Endothelial cell of umbilical vein (primary cell): ENCODE results near the gene HNRNPLL. TPM values are rescaled to one million over a fixed set of nuclear protein-coding genes. Genes with fewer than 3 reads are reported as not detected.

Experiments
- BruUV-seq: library from RNA; stranded (reverse); fragments of 400-500 nt; replicated peaks from 2 replicates; lab custom pipeline; 2021; lab: Mats Ljungman, UMichigan
- CTCF ChIA-PET: fragments of 300-600, 350-600 bp; sonication (Branson Sonifier 250); formaldehyde crosslinking; loops from one replicate; lab custom pipeline; 2021; ENCODE audit warnings: antibody characterized with exemption, inconsistent platforms; lab: Charles Lee
- POLR2A ChIA-PET: fragments of 300-600, 350-600 bp; sonication (Branson Sonifier 250); formaldehyde crosslinking; loops from one replicate; lab custom pipeline; 2021; ENCODE audit warnings: antibody characterized with exemption, inconsistent platforms; lab: Charles Lee
- DNase-seq: peaks from one replicate; pipeline ENCODE4 v3.0.0-alpha.2; 2011; ENCODE audit warnings: low read depth, low spot score
- FAIRE-seq: peaks from 2 replicates; lab custom pipeline; 2011; peaks lifted over from hg19 to GRCh38; lab: Jason Lieb, UNC
- H2AFZ ChIP-seq: 2 replicates; pipeline ENCODE4 v1.6.0; 2012; ENCODE audit warnings: low read depth, low read length, control low read depth, inconsistent platforms
- H3K27ac ChIP-seq: 2 replicates; pipeline ENCODE4 v1.5.1; 2011; ENCODE audit warnings: low read depth, mild to moderate bottlenecking, control low read depth, low read length, moderate library complexity; ENCODE audit not compliant: insufficient read depth
- H3K27me3 ChIP-seq, 2 experiments: 2 replicates each; pipeline versions ENCODE4 v1.6.0 to v1.6.1; 2011; ENCODE audit warnings: low read length in 2 of 2, mixed read lengths in 1 of 2; ENCODE audit not compliant: control insufficient read depth in 2 of 2, insufficient read depth in 2 of 2
- H3K36me3 ChIP-seq, 2 experiments: 2 replicates in 1 of 2; 3 replicates in 1 of 2; pipeline ENCODE4 v1.5.1; 2011; ENCODE audit warnings: low read length in 2 of 2, mild to moderate bottlenecking in 1 of 2, moderate library complexity in 1 of 2; ENCODE audit not compliant: control insufficient read depth in 2 of 2, insufficient read depth in 2 of 2; ENCODE audit errors: extremely low read depth in 1 of 2
- H3K4me1 ChIP-seq: 3 replicates; pipeline ENCODE4 v1.5.1; 2011; ENCODE audit warnings: mild to moderate bottlenecking, low read length; ENCODE audit not compliant: control insufficient read depth, insufficient read depth; ENCODE audit errors: extremely low read depth
- H3K4me2 ChIP-seq: 2 replicates; pipeline ENCODE4 v1.6.1; 2011; ENCODE audit warnings: low read length, control low read depth, mixed read lengths; ENCODE audit not compliant: insufficient read depth
- H3K4me3 ChIP-seq, 3 experiments: fragments of 200-600 bp in 1 of 3; sonication (generic), shearing (Covaris generic) in 1 of 3; replicated peaks in 1 of 3; 2 replicates each; pipeline ENCODE4 v1.5.1; 2011 to 2016; ENCODE audit warnings: control low read depth in 3 of 3, low read length in 3 of 3, mild to moderate bottlenecking in 2 of 3, inconsistent platforms in 1 of 3, low read depth in 1 of 3, moderate library complexity in 1 of 3; ENCODE audit not compliant: insufficient read depth in 1 of 3
- H3K79me2 ChIP-seq: 2 replicates; pipeline ENCODE4 v1.6.0; 2012; ENCODE audit warnings: low read length, inconsistent platforms; ENCODE audit not compliant: control insufficient read depth, insufficient read depth
- H3K9ac ChIP-seq: replicated peaks from 2 replicates; pipeline ENCODE3; 2011; ENCODE audit warnings: low read length, control low read depth; ENCODE audit not compliant: insufficient read depth; ENCODE audit errors: extremely low read depth
- H3K9me1 ChIP-seq: replicated peaks from 3 replicates; pipeline ENCODE4 v1.6.0; 2011; ENCODE audit warnings: mild to moderate bottlenecking, low read length; ENCODE audit not compliant: control insufficient read depth, insufficient read depth; ENCODE audit errors: extremely low read depth
- H3K9me3 ChIP-seq: replicated peaks from 2 replicates; pipeline ENCODE4 v1.5.1; 2012; ENCODE audit warnings: low read length, inconsistent platforms; ENCODE audit not compliant: control insufficient read depth, insufficient read depth
- H4K20me1 ChIP-seq: replicated peaks from 2 replicates; pipeline ENCODE3; 2011; ENCODE audit warnings: mild to moderate bottlenecking, low read length; ENCODE audit not compliant: control insufficient read depth, insufficient read depth; ENCODE audit errors: extremely low read depth
- EZH2 ChIP-seq: IDR thresholded peaks from 2 replicates; pipeline ENCODE4 v1.6.1; 2012; ENCODE audit warnings: borderline replicate concordance, low read depth, mild to moderate bottlenecking, moderate library complexity, low read length, inconsistent platforms; ENCODE audit not compliant: severe bottlenecking
- FOS ChIP-seq: IDR thresholded peaks from 2 replicates; pipeline ENCODE4 v1.6.1; 2011; ENCODE audit warnings: mild to moderate bottlenecking, low read length, moderate library complexity, borderline replicate concordance; ENCODE audit not compliant: insufficient read depth
- GATA2 ChIP-seq: IDR thresholded peaks from 2 replicates; pipeline ENCODE4 v1.7.0; 2011; ENCODE audit warnings: low read depth, mild to moderate bottlenecking, moderate library complexity, mixed read lengths, low read length; ENCODE audit not compliant: insufficient read length, insufficient read depth
- JUN ChIP-seq: IDR thresholded peaks from 2 replicates; pipeline ENCODE4 v1.6.1; 2011; ENCODE audit warnings: borderline replicate concordance, low read depth; ENCODE audit not compliant: insufficient read length, insufficient read depth
- MYC ChIP-seq: IDR thresholded peaks from one replicate; pipeline ENCODE4 v1.6.1; 2011; ENCODE audit warnings: mild to moderate bottlenecking, low read depth, low read length
- POLR2AphosphoS5 ChIP-seq: IDR thresholded peaks from 2 replicates; pipeline ENCODE4 v1.6.1; 2012; ENCODE audit warnings: low read depth, mild to moderate bottlenecking, control low read depth, low read length, moderate library complexity; ENCODE audit not compliant: insufficient read depth
- dilution Hi-C: fragments of 300-500 bp; cut with MboI; formaldehyde crosslinking; loops from one replicate; pipeline ENCODE4 v1.15.0; 2019; ENCODE audit warnings: low sequenced_read_pairs; ENCODE audit not compliant: extremely low pct_ligation_motif_present
- intact Hi-C: fragments of 100-400 bp; cut with micrococcal nuclease; formaldehyde crosslinking; loops from one replicate; pipeline ENCODE4 v1.10.0; 2022
- polyA plus RNA-seq, 4 experiments: library from polyadenylated mRNA; depleted of rRNA in 3 of 4; stranded (reverse) in 3 of 4; unstranded in 1 of 4; fragments of >200 nt; gene quantifications; 2 replicates each; pipeline versions ENCODE4 v1.2.1 to v1.2.3, GENCODE V29; 2011 to 2012; ENCODE audit warnings: missing spikeins in 1 of 4
- total RNA-seq: library from RNA; stranded (reverse); gene quantifications from 2 replicates; pipeline ENCODE4 v1.2.3, GENCODE V29; 2021
- TF ChIP-seq, protein P1 (sequence below): IDR thresholded peaks from 2 replicates; pipeline ENCODE4 v1.6.1; 2011; ENCODE audit not compliant: insufficient read depth, insufficient read length

The HNRNPLL gene
- total and polyA plus RNA-seq, 2 donors (not counting 3 experiments of a cell fraction or from before 2014, with no cell fraction given) = 19.8 to 56.2 TPM

DNA sequence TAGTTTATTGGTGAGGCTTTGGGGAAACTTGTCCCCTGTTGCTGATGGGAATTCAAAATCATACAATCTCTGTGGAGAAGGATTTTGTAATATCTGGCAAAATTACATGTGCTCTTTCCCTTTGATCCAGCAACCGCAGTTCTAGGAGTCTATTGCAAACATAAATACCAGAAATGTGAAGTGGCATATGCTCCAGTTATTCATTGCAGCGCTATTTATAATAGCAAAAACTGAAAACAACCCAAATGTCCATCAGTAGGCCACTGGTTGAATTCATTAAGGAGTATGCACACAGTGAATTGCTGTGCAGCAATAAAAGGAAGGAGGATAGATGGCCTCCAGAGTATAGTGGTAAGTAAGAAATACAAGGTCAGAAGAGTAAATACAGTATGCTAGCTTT, 76.5 kb downstream of the HNRNPLL start:
- Histone ChIP-seq H2AFZ (no peak overlapping the region), H3K9me3 (no peaks in the 10 kb centered on the region), H3K4me2 (no peak overlapping the region), H3K27me3 (peaks cover 5 to 10% of the 10 kb centered on the region in 2 experiments), H3K36me3 (no peaks in the 10 kb centered on the region), H4K20me1 (no peaks in the 10 kb centered on the region), H3K9ac (no peak overlapping the region), H3K79me2 (no peaks in the 10 kb centered on the region), H3K4me3 (no peak overlapping the region), H3K27ac (no peak overlapping the region), H3K9me1 (no peaks in the 10 kb centered on the region), H3K4me1 (no peaks in the 10 kb centered on the region)
- intact Hi-C loops = no loop called here
- no peak for DNase-seq
- ChIA-PET CTCF (interaction anchor here (0.7 to 1.5 kb wide), 3 partner anchors 9 to 209 kb away, joined by 3 to 4 read pairs (median 4); no protein-coding TSS in a partner anchor), POLR2A (no interaction called here)
- no peak for FAIRE-seq
- BruUV-seq = no TSS peak
- TF ChIP-seq MYC (no peak), GATA2 (no peak)
- dilution Hi-C loops = no loop called here

DNA sequence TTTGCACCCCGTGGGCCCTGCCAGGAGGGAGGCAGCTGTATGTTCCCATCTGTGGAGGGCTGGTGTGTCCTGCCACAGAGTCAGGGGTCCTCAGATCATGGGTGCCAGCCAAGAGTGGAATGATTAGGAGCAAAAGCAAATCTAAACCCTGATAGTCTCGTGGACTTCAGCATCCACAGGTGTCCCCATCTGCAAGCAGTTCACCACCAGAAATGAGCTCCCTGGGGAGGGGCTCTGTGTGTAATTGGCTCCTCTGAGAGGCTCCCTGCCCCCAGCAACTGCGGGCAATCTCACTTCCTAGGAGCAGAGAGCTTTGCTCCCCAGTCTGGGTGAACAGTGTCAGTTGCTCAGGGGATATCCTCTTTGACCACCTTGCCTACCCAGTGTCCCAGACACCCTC, 78.1 kb downstream of the HNRNPLL start:
- Histone ChIP-seq H4K20me1 (no peaks in the 10 kb centered on the region), H3K9me1 (no peaks in the 10 kb centered on the region), H3K27me3 (peaks cover 5 to 10% of the 10 kb centered on the region in 2 experiments), H3K4me3 (no peak overlapping the region), H3K36me3 (no peaks in the 10 kb centered on the region), H3K79me2 (no peaks in the 10 kb centered on the region), H3K27ac (no peak overlapping the region), H3K4me1 (no peaks in the 10 kb centered on the region), H3K9ac (no peak overlapping the region), H3K9me3 (no peaks in the 10 kb centered on the region), H3K4me2 (no peak overlapping the region), H2AFZ (no peak overlapping the region)
- POLR2A ChIA-PET = no interaction called here
- FAIRE-seq (no peak), DNase-seq (no peak)
- dilution Hi-C loops (no loop called here), intact Hi-C loops (no loop called here)
- BruUV-seq = no TSS peak
- no peak for TF ChIP-seq JUN
- no peak for TF ChIP-seq MYC
- TF ChIP-seq FOS = no peak
- TF ChIP-seq, protein P1, sequence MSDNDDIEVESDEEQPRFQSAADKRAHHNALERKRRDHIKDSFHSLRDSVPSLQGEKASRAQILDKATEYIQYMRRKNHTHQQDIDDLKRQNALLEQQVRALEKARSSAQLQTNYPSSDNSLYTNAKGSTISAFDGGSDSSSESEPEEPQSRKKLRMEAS = no peak
- TF ChIP-seq POLR2AphosphoS5 = no peak
- TF ChIP-seq EZH2 = no peak
- CTCF ChIA-PET = interaction anchor here (0.6 to 1.8 kb wide), 2 partner anchors 53 to 209 kb away, joined by 3 to 7 read pairs; no protein-coding TSS in a partner anchor
